Panc1 (cell line): Measurements from ENCODE around the gene BAG1.

Experiments
- CTCF ChIP-seq: fragments of 450-650 bp; IDR thresholded peaks from 2 replicates; pipeline ENCODE4 v1.5.1; 2017; ENCODE audit warnings: mild to moderate bottlenecking
- POLR2AphosphoS5 ChIP-seq: IDR thresholded peaks from 2 replicates; pipeline ENCODE4 v1.6.1; 2012; ENCODE audit warnings: mild to moderate bottlenecking, low read depth, low read length, moderate library complexity
- REST ChIP-seq, 2 experiments: IDR thresholded peaks; 2 replicates each; pipeline ENCODE4 v1.6.1; 2011 to 2012; ENCODE audit warnings: low read depth in 2 of 2, control low read depth in 1 of 2, low read length in 1 of 2, mild to moderate bottlenecking in 1 of 2, moderate library complexity in 1 of 2; ENCODE audit not compliant: insufficient read depth in 1 of 2

- no peak for TF ChIP-seq CTCF
- TF ChIP-seq POLR2AphosphoS5: no peak
- no peak for TF ChIP-seq REST (IDR thresholded peaks at IDR 0.05; ENCODE audit: insufficient read depth in 1 of 2, low read depth in 2 of 2, low read length in 1 of 2)
Measured at GRCh38 chr9:33209394-33209793, 55.1 kb downstream of the BAG1 start.
